GM20000 (cell line): ENCODE results near the gene DHX36.

ENCODE experiments used
- DNase-seq: peaks from one replicate; pipeline ENCODE4 v3.0.0; 2012; ENCODE audit warnings: low spot score
- TF ChIP-seq, protein P1 (sequence below): IDR thresholded peaks from 2 replicates; pipeline ENCODE4 v1.5.1; 2012; ENCODE audit warnings: mild to moderate bottlenecking, control low read depth; ENCODE audit errors: extremely low read depth, missing control alignments

Gene DHX36

GRCh38 chr3:154285221-154285620, 39.1 kb downstream of the DHX36 start:
- TF ChIP-seq, protein P1, sequence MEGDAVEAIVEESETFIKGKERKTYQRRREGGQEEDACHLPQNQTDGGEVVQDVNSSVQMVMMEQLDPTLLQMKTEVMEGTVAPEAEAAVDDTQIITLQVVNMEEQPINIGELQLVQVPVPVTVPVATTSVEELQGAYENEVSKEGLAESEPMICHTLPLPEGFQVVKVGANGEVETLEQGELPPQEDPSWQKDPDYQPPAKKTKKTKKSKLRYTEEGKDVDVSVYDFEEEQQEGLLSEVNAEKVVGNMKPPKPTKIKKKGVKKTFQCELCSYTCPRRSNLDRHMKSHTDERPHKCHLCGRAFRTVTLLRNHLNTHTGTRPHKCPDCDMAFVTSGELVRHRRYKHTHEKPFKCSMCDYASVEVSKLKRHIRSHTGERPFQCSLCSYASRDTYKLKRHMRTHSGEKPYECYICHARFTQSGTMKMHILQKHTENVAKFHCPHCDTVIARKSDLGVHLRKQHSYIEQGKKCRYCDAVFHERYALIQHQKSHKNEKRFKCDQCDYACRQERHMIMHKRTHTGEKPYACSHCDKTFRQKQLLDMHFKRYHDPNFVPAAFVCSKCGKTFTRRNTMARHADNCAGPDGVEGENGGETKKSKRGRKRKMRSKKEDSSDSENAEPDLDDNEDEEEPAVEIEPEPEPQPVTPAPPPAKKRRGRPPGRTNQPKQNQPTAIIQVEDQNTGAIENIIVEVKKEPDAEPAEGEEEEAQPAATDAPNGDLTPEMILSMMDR = no peak
- no peak for DNase-seq

GRCh38 chr3:154280161-154280560, 44.1 kb downstream of the DHX36 start:
- TF ChIP-seq, protein P1 = no peak
- no peak for DNase-seq

DNA sequence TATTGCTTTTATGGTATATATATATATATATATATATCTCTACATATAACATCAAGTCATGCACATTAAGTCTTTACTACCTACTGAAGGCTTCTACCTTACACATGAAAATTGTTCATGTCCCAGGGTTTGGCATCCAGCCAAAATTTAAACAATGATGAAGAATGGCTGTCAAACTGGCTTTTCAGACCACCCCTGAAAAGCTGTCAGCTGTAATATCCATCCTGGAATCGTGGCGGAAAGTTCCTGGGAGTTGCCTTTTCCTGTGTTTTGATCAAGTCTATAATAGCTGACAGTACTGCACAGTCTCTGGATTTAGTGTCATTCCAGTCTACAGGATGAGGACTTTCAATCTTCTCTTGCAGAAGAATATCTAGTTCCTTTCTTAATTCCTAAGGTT, 48.3 kb downstream of the DHX36 start:
- no peak for DNase-seq
- TF ChIP-seq, protein P1 = no peak

GRCh38 chr3:154275292-154275691, 49.0 kb downstream of the DHX36 start:
- DNase-seq = no peak

GRCh38 chr3:154274348-154274747, 49.9 kb downstream of the DHX36 start:
- no peak for DNase-seq
- TF ChIP-seq, protein P1 = no peak

More at GRCh38 chr3:154275292-154275691, 49.0 kb downstream of the DHX36 start:
- TF ChIP-seq, protein P1 = no peak

- no peak for DNase-seq
- TF ChIP-seq, protein P1 = no peak
Measured at GRCh38 chr3:154273381-154273780, 50.9 kb downstream of the DHX36 start.

- TF ChIP-seq, protein P1 = no peak
- DNase-seq = no peak
Measured at GRCh38 chr3:154254527-154254926, 69.8 kb downstream of the DHX36 start.
